HCT116 (cell line): ENCODE measurements around the gene PRKAB2. TPM values are rescaled to one million over a fixed set of nuclear protein-coding genes. Genes with fewer than 3 reads are reported as not detected.

Experiments
- ATAC-seq: fragments of 200-7000 bp; cut with Tn5 transposase; 2 replicates; pipeline ENCODE4 v1.9.1; 2020; ENCODE audit warnings: mild to moderate bottlenecking, moderate library complexity
- BruUV-seq: library from RNA; stranded (reverse); fragments of 400-500 nt; replicated peaks from 2 replicates; lab custom pipeline; 2021; lab: Mats Ljungman, UMichigan
- CTCF ChIA-PET: fragments of 300-600 bp; sonication (Branson Sonifier 250); formaldehyde crosslinking; loops from one replicate; lab custom pipeline; 2021; ENCODE audit warnings: antibody characterized with exemption; lab: Charles Lee
- POLR2A ChIA-PET: fragments of 300-600, 350-600 bp; sonication (Branson Sonifier 250); formaldehyde crosslinking; loops from one replicate; lab custom pipeline; 2021; ENCODE audit warnings: antibody characterized with exemption; lab: Charles Lee
- RAD21 ChIA-PET, 2 experiments: fragments of 300-600 bp; sonication (Branson Sonifier 250); formaldehyde crosslinking; loops; one replicate each; lab custom pipeline; 2023; ENCODE audit warnings: low total read pairs in 2 of 2; ENCODE audit not compliant: uncharacterized antibody in 2 of 2, unreplicated experiment in 2 of 2, low non-redundant PET in 1 of 2; lab: Charles Lee
- DNase-seq: peaks from one replicate; pipeline ENCODE4 v3.0.0-alpha.2; 2010; ENCODE audit warnings: low read depth, low spot score
- H2AFZ ChIP-seq: fragments of 200-600 bp; shearing (Covaris generic), sonication (generic); 2 replicates; pipeline ENCODE4 v1.6.1; 2017; ENCODE audit warnings: low read depth, mixed run types, mixed read lengths, antibody characterized with exemption, low read length; ENCODE audit not compliant: poor library complexity, severe bottlenecking
- H3K27ac ChIP-seq: 2 replicates; pipeline ENCODE4 v1.5.1; 2012; ENCODE audit warnings: low read depth, low read length
- H3K27me3 ChIP-seq: fragments of 200-600 bp; sonication (generic); 2 replicates; pipeline ENCODE4 v1.6.1; 2016; ENCODE audit warnings: mixed run types, low read length, mixed read lengths; ENCODE audit not compliant: insufficient read depth
- H3K36me3 ChIP-seq, 2 experiments: fragments of 200-500 bp in 1 of 2; fragments of 200-600 bp in 1 of 2; sonication (Bioruptor generic) in 1 of 2; sonication (generic) in 1 of 2; 2 replicates each; pipeline versions ENCODE4 v1.5.1 to v1.6.1; 2014 to 2016; ENCODE audit warnings: low read length in 2 of 2, inconsistent platforms in 1 of 2, mixed read lengths in 1 of 2, mixed run types in 1 of 2; ENCODE audit not compliant: insufficient read depth in 2 of 2, control insufficient read depth in 1 of 2
- H3K4me1 ChIP-seq, 2 experiments: fragments of 200-600 bp in 1 of 2; sonication (generic) in 1 of 2; 2 replicates each; pipeline versions ENCODE4 v1.5.1 to v1.6.1; 2012 to 2017; ENCODE audit warnings: low read length in 2 of 2, inconsistent platforms in 1 of 2, mild to moderate bottlenecking in 1 of 2, mixed read lengths in 1 of 2, mixed run types in 1 of 2, moderate library complexity in 1 of 2; ENCODE audit not compliant: insufficient read depth in 2 of 2, control insufficient read depth in 1 of 2
- H3K4me2 ChIP-seq: fragments of 200-600 bp; sonication (generic); 2 replicates; pipeline ENCODE4 v1.6.1; 2017; ENCODE audit warnings: mixed run types, low read length, mixed read lengths
- H3K4me3 ChIP-seq, 2 experiments: fragments of 200-600 bp in 1 of 2; sonication (generic) in 1 of 2; replicated peaks in 1 of 2; 2 replicates each; pipeline ENCODE4 v1.5.1; 2011 to 2016; ENCODE audit warnings: low read length in 2 of 2, control low read depth in 1 of 2, low read depth in 1 of 2, mild to moderate bottlenecking in 1 of 2, mixed read lengths in 1 of 2, mixed run types in 1 of 2
- H3K79me2 ChIP-seq: fragments of 200-600 bp; sonication (generic); 2 replicates; pipeline ENCODE4 v1.6.1; 2017; ENCODE audit warnings: mild to moderate bottlenecking, mixed run types, low read length, moderate library complexity, mixed read lengths; ENCODE audit not compliant: insufficient read depth
- H3K9ac ChIP-seq: fragments of 200-600 bp; sonication (generic); 2 replicates; pipeline ENCODE4 v1.6.1; 2016; ENCODE audit warnings: low read length, mixed read lengths
- H3K9me2 ChIP-seq: fragments of 200-600 bp; sonication (generic), shearing (Covaris generic); 2 replicates; pipeline ENCODE4 v1.6.1; 2017; ENCODE audit warnings: mixed run types, mild to moderate bottlenecking, moderate library complexity; ENCODE audit not compliant: insufficient read depth
- H3K9me3 ChIP-seq, 2 experiments: fragments of 200-500 bp in 1 of 2; fragments of 200-600 bp in 1 of 2; sonication (Bioruptor generic) in 1 of 2; sonication (generic) in 1 of 2; 2 replicates each; pipeline ENCODE4 v1.6.1; 2014 to 2017; ENCODE audit warnings: low read length in 2 of 2, mixed read lengths in 2 of 2, inconsistent platforms in 1 of 2, low read depth in 1 of 2, mild to moderate bottlenecking in 1 of 2, mixed run types in 1 of 2, moderate library complexity in 1 of 2; ENCODE audit not compliant: control insufficient read depth in 1 of 2, insufficient read depth in 1 of 2
- H4K20me1 ChIP-seq: fragments of 200-600 bp; sonication (generic), shearing (Covaris generic); 2 replicates; pipeline ENCODE4 v1.6.1; 2017; ENCODE audit warnings: mixed run types, mild to moderate bottlenecking, moderate library complexity; ENCODE audit not compliant: insufficient read depth
- ATF3 ChIP-seq: IDR thresholded peaks from 2 replicates; pipeline ENCODE4 v1.6.1; 2012
- CTCF ChIP-seq, 3 experiments: fragments of 200-600 bp in 1 of 3; sonication (generic) in 1 of 3; IDR thresholded peaks in 2 of 3; conservative IDR thresholded peaks in 1 of 3; 2 replicates each; pipeline ENCODE4 v1.5.1; 2012 to 2017; ENCODE audit warnings: low read depth in 2 of 3, low read length in 2 of 3, antibody characterized with exemption in 1 of 3, borderline replicate concordance in 1 of 3, control low read depth in 1 of 3, mild to moderate bottlenecking in 1 of 3, mixed read lengths in 1 of 3, mixed run types in 1 of 3, moderate library complexity in 1 of 3; ENCODE audit not compliant: insufficient read depth in 1 of 3
- JUND ChIP-seq: IDR thresholded peaks from 2 replicates; pipeline ENCODE4 v1.6.1; 2012
- RAD21 ChIP-seq: IDR thresholded peaks from 2 replicates; pipeline ENCODE4 v1.6.1; 2012; ENCODE audit warnings: low read depth, mild to moderate bottlenecking
- REST ChIP-seq: IDR thresholded peaks from 2 replicates; pipeline ENCODE4 v1.6.1; 2012; ENCODE audit warnings: low read depth
- SIN3A ChIP-seq: IDR thresholded peaks from 2 replicates; pipeline ENCODE4 v1.6.1; 2012; ENCODE audit warnings: low read depth
- SP1 ChIP-seq: IDR thresholded peaks from 2 replicates; pipeline ENCODE4 v1.6.1; 2012; ENCODE audit warnings: low read depth
- TCF7L2 ChIP-seq: IDR thresholded peaks from 2 replicates; pipeline ENCODE4 v1.7.0; 2011; ENCODE audit warnings: borderline replicate concordance, inconsistent platforms; ENCODE audit not compliant: insufficient read depth, insufficient read length; ENCODE audit errors: extremely low read depth
- ZNF274 ChIP-seq: fragments of 200-500 bp; sonication (Bioruptor generic); IDR thresholded peaks from 2 replicates; pipeline ENCODE4 v1.6.1; 2014; ENCODE audit warnings: mild to moderate bottlenecking, low read depth, low read length, inconsistent platforms
- intact Hi-C: fragments of 100-400 bp; cut with micrococcal nuclease; formaldehyde crosslinking; loops from 2 replicates; pipeline ENCODE4 v1.10.0; 2022
- total RNA-seq: library from RNA; stranded (reverse); gene quantifications from one replicate; pipeline ENCODE4 v1.2.1, GENCODE V29; 2021; ENCODE audit not compliant: unreplicated experiment

The PRKAB2 gene
- total RNA-seq, 1 experiment from 2014 or later, result 10.9 TPM

GRCh38 chr1:147171399-147172167 is 687 bp downstream of the PRKAB2 start:
- TF ChIP-seq RAD21 (no peak), SIN3A (0 out of 2 replicates have a peak, but pooled peaks have one; percentile 18)
- RAD21 ChIA-PET, result interaction anchor here in 1 of 2 experiments (0.7 kb wide), 1 partner anchor 168 kb away, joined by 3 read pairs; no protein-coding TSS in a partner anchor
- H3K9ac ChIP-seq, result peak overlapping the region; percentile 86
- H4K20me1 ChIP-seq, result peaks cover 2% of the 10 kb centered on the region; the same call in 1 of the 2 replicates
- no peaks in the 10 kb centered on the region for H3K36me3 ChIP-seq
- intact Hi-C loops, result loop anchor here (1.0 kb wide), 1 partner anchor 71 kb away; the partner anchor contains the start of gene CHD1L
- CTCF ChIA-PET, result interaction anchor here (1.0 kb wide), 1 partner anchor 71 kb away, joined by 4 read pairs; the partner anchor contains the start of gene CHD1L
- BruUV-seq, result no TSS peak
- peaks cover 44% of the 10 kb centered on the region for H3K79me2 ChIP-seq
- H2AFZ ChIP-seq, result no peak overlapping the region
- H3K27ac ChIP-seq, result peak overlapping the region; percentile 86
- POLR2A ChIA-PET, result no interaction called here
- no peaks in the 10 kb centered on the region for H3K9me3 ChIP-seq
- H3K27me3 ChIP-seq, result no peaks in the 10 kb centered on the region
- H3K4me3 ChIP-seq, result peak overlapping the region; percentile 67 to 91
- DNase-seq, result no peak
- no peaks in the 10 kb centered on the region for H3K9me2 ChIP-seq
- peaks cover 30 to 55% of the 10 kb centered on the region in 2 experiments for H3K4me1 ChIP-seq
- peak overlapping the region; percentile 77 for H3K4me2 ChIP-seq
- ATAC-seq, result no peak

GRCh38 chr1:147169840-147170674 is 2.2 kb downstream of the PRKAB2 start:
- Histone ChIP-seq H3K36me3 (peaks cover 0 to 3% of the 10 kb centered on the region in 2 experiments; a peak in 1 of 4 replicates), H2AFZ (no peak overlapping the region), H3K4me3 (no peak overlapping the region), H3K27ac (no peak overlapping the region), H3K4me1 (peaks cover 30 to 58% of the 10 kb centered on the region in 2 experiments), H3K27me3 (no peaks in the 10 kb centered on the region), H3K9me3 (no peaks in the 10 kb centered on the region), H3K4me2 (peak overlapping the region; percentile 77), H3K79me2 (peaks cover 52% of the 10 kb centered on the region), H4K20me1 (peaks cover 2% of the 10 kb centered on the region; the same call in 1 of the 2 replicates), H3K9ac (no peak overlapping the region), H3K9me2 (no peaks in the 10 kb centered on the region)
- ChIA-PET CTCF (interaction anchor here (1.0 kb wide), 1 partner anchor 72 kb away, joined by 4 read pairs; the partner anchor contains the start of gene CHD1L), RAD21 (no interaction called here), POLR2A (no interaction called here)
- ATAC-seq (no peak), DNase-seq (no peak)
- BruUV-seq, result no TSS peak
- intact Hi-C loops, result no loop called here
- no peak for TF ChIP-seq CTCF (IDR thresholded peaks at IDR 0.05 in 2 of 3, conservative IDR thresholded peaks at IDR 0.05 in 1 of 3; ENCODE audit: borderline replicate concordance in 1 of 3, insufficient read depth in 1 of 3, low read depth in 2 of 3, low read length in 2 of 3)
- TF ChIP-seq TCF7L2, result no peak
- no peak for TF ChIP-seq ZNF274
- TF ChIP-seq REST, result no peak
- TF ChIP-seq JUND, result no peak
- TF ChIP-seq RAD21, result no peak
- TF ChIP-seq ATF3, result no peak
- TF ChIP-seq SP1, result no peak
